HG03457 (cell line): Measurements from ENCODE around the gene SLC51B.
"Not testable (repeated sequence)": the region's sequence is repeated elsewhere in the genome, so short reads cannot be mapped to it uniquely, and the experiment has no call there.

Experiments
- ATAC-seq: cut with Tn5 transposase; IDR thresholded peaks from one replicate; pipeline ENCODE4 v1.9.1; 2021; ENCODE audit warnings: moderate number of reproducible peaks; ENCODE audit not compliant: unreplicated experiment

SLC51B gene

GRCh38 chr15:65062726-65063125 lies 17.5 kb downstream of the SLC51B start:
- ATAC-seq: no peak

GRCh38 chr15:65066001-65066634 lies 20.9 kb downstream of the SLC51B start:
- no peak for ATAC-seq

- ATAC-seq: no peak
Measured at GRCh38 chr15:65066635-65067316, 21.6 kb downstream of the SLC51B start.

GRCh38 chr15:65067317-65067644 lies 22.1 kb downstream of the SLC51B start:
- no peak for ATAC-seq

- ATAC-seq: no peak
Measured at GRCh38 chr15:65067645-65068402, 22.6 kb downstream of the SLC51B start, which contains the start of gene RASL12. Gene RASL12, minus strand, starts transcription at chr15:65067991. Its CDS starts 156 bp downstream, at chr15:65067835.

GRCh38 chr15:65068403-65068788 lies 23.2 kb downstream of the SLC51B start:
- ATAC-seq: no peak

- no peak for ATAC-seq
Measured at GRCh38 chr15:65069179-65069578, 24.0 kb downstream of the SLC51B start.

- ATAC-seq: no peak
Measured at GRCh38 chr15:65069779-65070546, 24.8 kb downstream of the SLC51B start.

GRCh38 chr15:65071381-65071811 lies 26.2 kb downstream of the SLC51B start:
- no peak for ATAC-seq

GRCh38 chr15:65072027-65072426 lies 26.8 kb downstream of the SLC51B start:
- ATAC-seq: no peak

GRCh38 chr15:65072617-65073016 lies 27.4 kb downstream of the SLC51B start:
- no peak for ATAC-seq

GRCh38 chr15:65074946-65075345 lies 29.8 kb downstream of the SLC51B start:
- ATAC-seq: not testable (repeated sequence)

GRCh38 chr15:65075607-65076395 lies 30.6 kb downstream of the SLC51B start:
- ATAC-seq: not testable (repeated sequence)

- ATAC-seq: no peak
Measured at GRCh38 chr15:65076486-65077290, 31.5 kb downstream of the SLC51B start, which contains the start of gene KBTBD13. Gene KBTBD13, plus strand, starts transcription at chr15:65076746. Its CDS starts 70 bp downstream, at chr15:65076816.

GRCh38 chr15:65077291-65077980 lies 32.2 kb downstream of the SLC51B start:
- ATAC-seq: no peak

GRCh38 chr15:65077981-65078352 lies 32.8 kb downstream of the SLC51B start:
- no peak for ATAC-seq

GRCh38 chr15:65079580-65079979 lies 34.4 kb downstream of the SLC51B start:
- ATAC-seq: no peak

GRCh38 chr15:65081270-65081669 lies 36.1 kb downstream of the SLC51B start:
- no peak for ATAC-seq

GRCh38 chr15:65081758-65082157 lies 36.6 kb downstream of the SLC51B start:
- no peak for ATAC-seq
